Upper lobe of left lung (tissue), 4 donors: ENCODE measurements around the gene RUNX2.

Experiments used
- CTCF ChIP-seq, 6 experiments: fragments of 450-650 bp in 4 of 6; fragments of 200-600 bp in 2 of 6; sonication (generic) in 2 of 6; IDR thresholded peaks; one replicate each; pipeline ENCODE4 v1.5.1; 2016 to 2019; ENCODE audit warnings: antibody characterized with exemption in 6 of 6
- EP300 ChIP-seq, 4 donors: sonication (generic); formaldehyde crosslinking; IDR thresholded peaks; one replicate each; pipeline ENCODE4 v1.5.1; 2017; ENCODE audit warnings: antibody characterized with exemption in 4 of 4, control low read depth in 2 of 4
- POLR2AphosphoS5 ChIP-seq, 2 donors: sonication (generic); formaldehyde crosslinking; IDR thresholded peaks; one replicate each; pipeline ENCODE4 v1.5.1; 2017; ENCODE audit warnings: antibody characterized with exemption in 2 of 2

GRCh38 chr6:45512717-45513116 is 184.6 kb downstream of the RUNX2 start:
- TF ChIP-seq CTCF (IDR thresholded peaks at IDR 0.05): no peak
- TF ChIP-seq POLR2AphosphoS5 (IDR thresholded peaks at IDR 0.05): no peak
- TF ChIP-seq EP300 (IDR thresholded peaks at IDR 0.05): no peak
